ENCODE measurements around the gene NFIX. TPM values are rescaled to one million over a fixed set of nuclear protein-coding genes. Genes with fewer than 3 reads are reported as not detected.
A peak's percentile ranks its signal among the peaks of the same experiment; 100 is the strongest.

NFIX gene
- total RNA-seq, 1 donor from 2014 or later: 76.5 TPM

GRCh38 chr19:13094771-13095392 is 99.6 kb downstream of the NFIX start:
- Histone ChIP-seq H3K27me3 (no peaks in the 10 kb centered on the region), H3K4me3 (peak overlapping the region in 1 of 2 donors; percentile 20), H3K27ac (peak overlapping the region; percentile 93 to 94), H3K4me1 (peaks cover 33 to 52% of the 10 kb centered on the region in 2 donors), H3K36me3 (peaks cover 11 to 16% of the 10 kb centered on the region in 2 donors), H3K9me3 (no peaks in the 10 kb centered on the region)
- intact Hi-C loops (cut with DNase I): loop anchor here (5.0 kb wide), 1 partner anchor 98 kb away; the partner anchor contains the start of gene NFIX
- peak in 1 of 3 experiments; percentile 7 for TF ChIP-seq CTCF (IDR thresholded peaks at IDR 0.05)
- DNase-seq (ENCODE audit: low spot score in 2 of 2): peak in 1 of 2 donors; percentile 64

GRCh38 chr19:13095393-13095784 is 100.1 kb downstream of the NFIX start:
- peak overlapping the region in 1 of 2 donors; percentile 20 for H3K4me3 ChIP-seq
- DNase-seq (ENCODE audit: low spot score in 2 of 2): peak in 1 of 2 donors; percentile 63
- TF ChIP-seq CTCF (IDR thresholded peaks at IDR 0.05): no peak
- intact Hi-C loops (cut with DNase I): no loop called here
- peaks cover 11 to 16% of the 10 kb centered on the region in 2 donors for H3K36me3 ChIP-seq
- no peaks in the 10 kb centered on the region for H3K27me3 ChIP-seq
- H3K9me3 ChIP-seq: no peaks in the 10 kb centered on the region
- H3K4me1 ChIP-seq: peaks cover 29 to 47% of the 10 kb centered on the region in 2 donors
- peak overlapping the region; percentile 58 to 94 for H3K27ac ChIP-seq

DNA sequence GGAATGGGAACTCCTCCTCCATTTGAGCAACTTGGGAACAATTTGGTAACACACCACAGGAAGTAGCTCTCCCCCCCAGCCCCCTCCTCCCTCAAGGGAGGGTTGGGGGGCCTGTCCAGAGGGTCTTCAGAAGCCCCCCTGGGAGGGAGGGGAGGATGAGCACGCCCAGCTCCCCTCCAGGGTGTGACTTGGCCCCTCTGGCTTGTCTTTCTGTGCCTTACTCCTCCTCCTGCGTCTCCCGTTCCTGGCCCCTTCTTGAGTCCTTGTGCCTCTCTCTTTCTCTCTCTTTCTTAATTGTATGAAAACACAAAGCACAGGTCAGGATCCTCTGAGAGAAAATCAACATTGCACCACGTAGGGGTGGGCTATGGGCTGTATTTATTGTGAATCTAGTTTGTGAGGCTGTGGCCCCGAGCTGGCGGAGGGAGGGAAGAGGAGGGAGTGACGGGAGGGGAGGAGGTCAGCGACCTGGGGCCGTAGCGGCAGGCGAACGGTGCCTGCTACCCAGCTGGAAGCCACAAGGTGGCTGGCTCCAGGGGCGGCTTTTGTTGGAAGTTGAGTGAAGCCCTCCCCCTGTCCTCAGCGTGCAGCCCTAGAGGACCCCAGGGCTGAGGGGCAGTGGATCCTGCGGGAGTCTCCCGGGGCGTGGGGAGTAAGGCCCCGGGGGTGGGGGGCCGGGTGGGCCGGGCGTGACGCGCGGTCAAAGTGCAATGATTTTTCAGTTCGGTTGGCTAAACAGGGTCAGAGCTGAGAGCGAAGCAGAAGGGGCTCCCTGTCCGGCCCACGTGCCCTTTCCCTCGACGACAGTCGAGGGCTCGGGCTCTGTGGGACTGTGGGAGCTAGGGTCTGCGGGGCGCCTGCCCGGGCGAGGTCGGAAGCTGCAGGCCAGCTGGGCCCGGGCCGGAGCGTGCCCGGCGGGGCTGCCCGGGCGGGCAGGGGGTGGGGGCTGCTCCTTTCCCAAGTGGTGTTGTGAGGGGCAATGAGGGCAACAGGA is 101.0 kb downstream of the NFIX start:
- Histone ChIP-seq H3K4me3 (peak overlapping the region in 1 of 2 donors; percentile 20), H3K27me3 (no peaks in the 10 kb centered on the region), H3K9me3 (no peaks in the 10 kb centered on the region), H3K4me1 (peaks cover 22 to 44% of the 10 kb centered on the region in 2 donors), H3K36me3 (peaks cover 11 to 16% of the 10 kb centered on the region in 2 donors), H3K27ac (peak overlapping the region; percentile 58 to 94)
- peak; percentile 4 to 11 (median 10) for TF ChIP-seq CTCF (IDR thresholded peaks at IDR 0.05)
- intact Hi-C loops (cut with DNase I): no loop called here
- DNase-seq (ENCODE audit: low spot score in 2 of 2): peak in 1 of 2 donors; percentile 63

GRCh38 chr19:13097033-13097462 is 101.8 kb downstream of the NFIX start:
- H3K36me3 ChIP-seq: peaks cover 11 to 16% of the 10 kb centered on the region in 2 donors
- H3K27ac ChIP-seq: peak overlapping the region in 1 of 2 donors; percentile 94
- peaks cover 20 to 42% of the 10 kb centered on the region in 2 donors for H3K4me1 ChIP-seq
- H3K27me3 ChIP-seq: no peaks in the 10 kb centered on the region
- H3K4me3 ChIP-seq: peak overlapping the region in 1 of 2 donors; percentile 39
- intact Hi-C loops (cut with DNase I): no loop called here
- no peaks in the 10 kb centered on the region for H3K9me3 ChIP-seq
- TF ChIP-seq CTCF (IDR thresholded peaks at IDR 0.05): no peak
- no peak for DNase-seq (ENCODE audit: low spot score in 2 of 2)

DNA sequence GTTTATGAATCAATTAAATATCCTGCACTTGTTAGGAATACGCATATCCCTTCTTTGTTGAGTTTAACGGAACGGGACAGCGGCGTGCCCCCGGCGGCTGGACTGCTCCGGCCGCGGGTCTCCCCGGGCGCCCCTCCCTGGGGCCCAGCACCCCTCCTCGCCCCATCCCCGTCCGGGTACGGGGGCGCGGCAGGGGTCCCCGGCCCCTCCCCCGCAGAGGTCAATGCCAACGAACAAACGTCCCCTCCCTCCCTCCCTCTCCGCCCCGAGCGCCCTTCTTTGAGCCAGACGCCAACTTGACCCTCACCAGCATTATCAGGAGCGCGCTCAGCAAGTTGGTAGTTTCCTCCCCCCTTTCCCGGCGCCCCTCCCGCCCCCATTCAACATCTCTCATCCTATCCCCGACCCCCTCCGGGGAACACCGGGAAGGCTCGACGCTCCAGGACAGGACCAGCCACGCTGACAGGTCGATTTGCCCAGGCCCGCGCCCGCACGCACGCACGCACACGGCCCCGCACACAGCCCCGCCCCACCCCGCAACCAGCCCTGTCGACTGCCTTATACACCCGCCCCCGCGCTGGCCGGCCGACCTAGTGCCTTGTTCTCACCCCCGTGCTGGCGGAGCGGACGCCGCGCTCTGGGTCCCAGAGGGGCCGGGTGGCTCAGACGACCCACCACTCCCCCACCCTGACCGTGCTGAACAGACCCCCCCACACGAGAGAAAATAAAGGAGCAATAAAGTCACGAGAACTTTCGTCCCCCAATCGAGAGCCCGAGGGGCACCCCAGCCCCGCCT is 102.4 kb downstream of the NFIX start:
- peak in 1 of 2 donors; percentile 82 for DNase-seq (ENCODE audit: low spot score in 2 of 2)
- H3K4me3 ChIP-seq: peak overlapping the region; percentile 39 to 40
- peaks cover 20 to 42% of the 10 kb centered on the region in 2 donors for H3K4me1 ChIP-seq
- peaks cover 11 to 16% of the 10 kb centered on the region in 2 donors for H3K36me3 ChIP-seq
- no peaks in the 10 kb centered on the region for H3K9me3 ChIP-seq
- intact Hi-C loops (cut with DNase I): no loop called here
- H3K27ac ChIP-seq: peak overlapping the region; percentile 71 to 73
- TF ChIP-seq CTCF (IDR thresholded peaks at IDR 0.05): no peak
- H3K27me3 ChIP-seq: no peaks in the 10 kb centered on the region
